Stimulated activated naive CD4-positive, alpha-beta T cell (primary cell): ENCODE measurements around the gene FNDC10.
"Not testable (repeated sequence)": the region's sequence is repeated elsewhere in the genome, so short reads cannot be mapped to it uniquely, and the experiment has no call there.

Experiments used
- DNase-seq, 6 experiments: peaks; one replicate each; lab custom pipeline; 2025; lab: John Stamatoyannopoulos, UW

FNDC10 gene

GRCh38 chr1:1567152-1567875 is 32.6 kb downstream of the FNDC10 start:
- DNase-seq, result no peak

GRCh38 chr1:1565340-1565739 is 34.6 kb downstream of the FNDC10 start:
- no peak for DNase-seq

- DNase-seq, result no peak
These were observed 35.7 kb downstream of the FNDC10 start for GRCh38 chr1:1564268-1564667.

GRCh38 chr1:1563688-1564087 is 36.2 kb downstream of the FNDC10 start:
- DNase-seq, result no peak

GRCh38 chr1:1562556-1563195 is 37.3 kb downstream of the FNDC10 start:
- no peak for DNase-seq

- no peak for DNase-seq
These were observed 38.0 kb downstream of the FNDC10 start for GRCh38 chr1:1561801-1562470.

GRCh38 chr1:1560178-1560577 is 39.8 kb downstream of the FNDC10 start:
- no peak for DNase-seq

- no peak for DNase-seq
These were observed 40.9 kb downstream of the FNDC10 start for GRCh38 chr1:1559066-1559465.

- no peak for DNase-seq
These were observed 41.3 kb downstream of the FNDC10 start for GRCh38 chr1:1558591-1558990.

- not testable (repeated sequence) for DNase-seq
These were observed 42.2 kb downstream of the FNDC10 start for GRCh38 chr1:1557688-1558087.

GRCh38 chr1:1556961-1557360 is 43.0 kb downstream of the FNDC10 start:
- not testable (repeated sequence) for DNase-seq

GRCh38 chr1:1556505-1556904 is 43.4 kb downstream of the FNDC10 start:
- no peak for DNase-seq

- DNase-seq, result no peak
These were observed 44.7 kb downstream of the FNDC10 start for GRCh38 chr1:1554926-1555915.

GRCh38 chr1:1554550-1554925 is 45.4 kb downstream of the FNDC10 start:
- DNase-seq, result no peak

- DNase-seq, result no peak
These were observed 46.0 kb downstream of the FNDC10 start for GRCh38 chr1:1553821-1554494.

- no peak for DNase-seq
These were observed 47.7 kb downstream of the FNDC10 start for GRCh38 chr1:1552263-1552639.

- no peak for DNase-seq
These were observed 48.2 kb downstream of the FNDC10 start for GRCh38 chr1:1551524-1552262.

GRCh38 chr1:1550591-1551432 is 49.1 kb downstream of the FNDC10 start:
- DNase-seq, result no peak

- no peak for DNase-seq
These were observed 49.8 kb downstream of the FNDC10 start for GRCh38 chr1:1550087-1550486.

- DNase-seq, result no peak
These were observed 51.3 kb downstream of the FNDC10 start for GRCh38 chr1:1548591-1548990.
